GM21423 (cell line): ENCODE measurements around the gene TNFAIP8.

Source experiments
- ATAC-seq: cut with Tn5 transposase; IDR thresholded peaks from one replicate; pipeline ENCODE4 v1.9.1; 2021; ENCODE audit warnings: mild to moderate bottlenecking, moderate library complexity; ENCODE audit not compliant: unreplicated experiment

The TNFAIP8 gene

DNA sequence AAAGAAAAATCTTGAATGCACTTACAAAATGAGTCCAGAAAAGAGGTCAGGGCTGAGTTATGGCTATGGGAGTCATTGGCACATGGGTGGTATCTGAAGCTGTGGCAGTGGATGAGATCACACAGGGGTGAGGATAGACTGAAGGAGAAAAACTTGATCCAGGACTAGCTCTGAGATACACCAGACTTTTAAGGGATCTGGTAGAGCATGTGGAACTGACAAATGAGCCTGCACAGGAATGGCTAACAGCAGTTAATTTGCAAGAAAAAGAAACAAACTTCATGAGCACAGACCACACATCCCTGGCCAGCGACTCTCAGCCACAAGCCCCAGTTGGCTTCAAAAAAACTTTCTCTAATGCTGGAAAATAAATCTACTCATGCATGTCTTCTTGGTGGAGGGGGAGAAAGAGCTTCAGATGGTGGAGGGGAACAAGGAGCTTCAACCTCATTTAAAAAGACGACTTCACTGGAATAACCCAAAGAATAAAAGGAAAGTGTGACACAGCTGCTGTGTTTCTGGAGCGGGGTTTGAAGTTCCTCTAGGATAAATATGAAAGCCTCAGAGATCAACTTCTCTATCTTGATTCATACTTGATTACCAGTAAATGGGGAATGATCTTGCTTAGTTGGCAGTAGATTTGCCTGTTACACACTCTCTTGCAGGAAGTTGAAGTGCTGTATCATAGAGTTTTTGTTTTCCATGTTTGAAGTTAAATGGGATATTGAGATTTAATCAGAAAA lies 33.6 kb downstream of the TNFAIP8 start:
- ATAC-seq: peak; percentile 42

DNA sequence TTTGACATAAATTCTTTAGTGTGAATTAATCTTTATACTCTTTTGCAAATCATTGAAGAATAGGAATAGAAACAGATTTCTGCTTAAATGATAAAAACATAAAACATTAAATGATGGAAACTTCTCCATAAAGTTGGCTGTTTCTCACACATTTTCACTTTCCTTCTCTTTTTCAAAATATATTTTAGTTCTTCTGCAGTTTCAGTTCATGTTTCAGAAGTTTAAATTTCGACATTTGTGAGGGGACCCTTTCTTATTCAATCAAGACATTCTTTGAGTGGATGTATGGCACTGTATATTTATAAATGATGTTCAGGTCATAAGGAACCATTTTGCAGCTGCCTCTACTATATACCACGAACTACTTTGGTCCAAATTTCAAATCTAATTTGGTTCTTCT lies 34.6 kb downstream of the TNFAIP8 start:
- ATAC-seq: no peak

DNA sequence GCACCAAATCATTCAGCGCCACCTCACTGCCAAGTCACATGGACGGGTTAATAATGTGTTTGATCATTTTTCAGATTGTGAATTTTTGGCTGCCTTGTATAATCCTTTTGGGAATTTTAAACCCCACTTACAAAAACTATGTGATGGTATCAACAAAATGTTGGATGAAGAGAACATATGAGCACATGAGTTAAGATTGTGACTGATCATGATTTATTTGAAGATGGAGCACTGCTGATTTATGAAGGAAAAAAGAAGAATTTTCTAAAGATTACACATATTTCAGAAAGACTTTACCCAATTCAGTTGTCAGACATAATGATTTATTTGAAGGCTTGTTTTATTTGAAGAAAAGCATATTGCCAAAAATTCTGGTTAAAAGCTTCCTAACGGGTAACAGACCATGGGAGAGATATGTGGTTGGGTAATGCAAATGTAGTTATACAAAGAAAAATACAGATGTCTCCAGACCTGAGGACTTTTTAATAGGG lies 37.4 kb downstream of the TNFAIP8 start:
- ATAC-seq: no peak

DNA sequence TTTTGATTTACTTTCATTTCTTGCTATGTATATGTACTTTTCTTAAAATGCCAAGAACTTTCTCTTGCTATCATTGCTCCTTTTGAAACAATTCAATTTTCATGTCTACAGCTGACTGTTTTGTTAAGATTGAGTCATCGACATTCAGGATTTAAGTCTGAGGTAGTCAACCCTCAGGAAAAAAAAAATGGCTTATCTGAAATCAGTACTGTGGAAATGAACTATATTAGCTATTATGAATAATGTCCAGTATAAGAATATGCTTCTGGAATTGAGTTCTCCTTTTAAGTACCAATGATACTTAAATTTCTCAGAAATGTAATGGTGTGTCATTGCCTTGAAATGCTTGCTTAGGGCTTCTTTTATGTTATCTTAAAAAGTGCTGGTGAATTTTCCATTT lies 37.9 kb downstream of the TNFAIP8 start:
- ATAC-seq: no peak

DNA sequence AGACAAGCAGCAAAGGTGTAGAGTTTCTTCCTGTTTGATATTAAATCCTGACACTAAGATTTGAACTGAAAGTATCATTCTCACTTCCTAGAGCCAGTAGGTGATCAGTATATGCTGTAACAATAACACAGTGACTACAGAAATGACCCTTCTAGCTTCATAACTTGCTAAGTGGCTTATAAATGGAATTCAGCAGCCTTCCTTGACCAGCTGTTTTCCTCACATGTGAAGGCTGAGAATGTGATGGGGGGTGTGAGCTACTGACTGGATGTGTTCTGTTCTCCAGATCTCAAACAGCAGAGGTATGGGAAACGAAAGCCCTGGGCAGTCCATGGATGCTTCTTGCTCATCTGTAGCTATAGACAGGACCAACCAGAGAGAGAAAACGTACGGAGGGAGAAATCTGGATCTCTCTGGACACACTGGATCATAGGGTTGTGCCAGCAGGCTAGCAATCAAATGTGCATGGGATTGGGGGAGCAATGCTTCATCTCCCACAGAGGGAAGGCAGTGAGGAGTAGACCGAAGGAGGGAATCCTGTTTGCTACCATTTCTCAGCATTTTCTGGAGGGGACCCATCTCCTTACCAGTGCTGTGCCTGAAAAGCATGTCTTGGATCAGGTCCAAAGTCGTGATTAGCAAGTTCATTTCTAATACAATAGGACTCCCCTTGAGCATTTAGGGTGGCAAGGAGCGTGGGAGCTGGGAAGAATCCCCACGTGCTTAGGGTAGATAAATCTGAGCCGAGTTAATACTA lies 39.4 kb downstream of the TNFAIP8 start:
- peak; percentile 55 for ATAC-seq

DNA sequence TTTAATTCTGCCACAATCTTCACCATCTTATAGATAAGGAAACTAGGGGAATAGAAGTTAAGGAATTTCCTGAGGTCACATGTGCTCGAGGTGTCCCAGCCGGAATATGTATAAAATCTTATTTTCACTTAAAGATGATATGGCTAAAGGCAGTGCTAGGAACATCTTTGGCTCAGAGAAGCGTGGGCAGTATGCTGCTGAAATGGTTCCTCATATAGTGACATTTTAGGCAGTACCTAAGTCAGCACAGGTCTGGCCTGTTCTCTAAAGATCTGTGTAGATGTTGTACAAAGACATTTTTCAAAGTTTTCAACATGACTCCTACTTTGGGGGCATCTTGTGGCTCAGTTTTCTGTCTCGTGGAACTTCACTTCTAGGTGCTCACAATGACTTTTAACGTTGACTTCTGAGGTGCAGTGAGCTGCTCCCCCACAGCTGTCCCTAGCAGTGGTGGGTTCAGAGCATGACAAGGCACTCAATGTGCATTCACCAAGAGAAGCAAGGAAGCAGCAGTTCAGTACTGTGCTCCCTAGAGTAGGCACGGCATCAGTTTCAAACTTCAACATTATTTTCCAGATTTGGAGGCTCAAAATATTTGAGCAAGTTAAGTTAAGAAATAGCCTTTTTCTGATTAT lies 40.3 kb downstream of the TNFAIP8 start:
- ATAC-seq: no peak

DNA sequence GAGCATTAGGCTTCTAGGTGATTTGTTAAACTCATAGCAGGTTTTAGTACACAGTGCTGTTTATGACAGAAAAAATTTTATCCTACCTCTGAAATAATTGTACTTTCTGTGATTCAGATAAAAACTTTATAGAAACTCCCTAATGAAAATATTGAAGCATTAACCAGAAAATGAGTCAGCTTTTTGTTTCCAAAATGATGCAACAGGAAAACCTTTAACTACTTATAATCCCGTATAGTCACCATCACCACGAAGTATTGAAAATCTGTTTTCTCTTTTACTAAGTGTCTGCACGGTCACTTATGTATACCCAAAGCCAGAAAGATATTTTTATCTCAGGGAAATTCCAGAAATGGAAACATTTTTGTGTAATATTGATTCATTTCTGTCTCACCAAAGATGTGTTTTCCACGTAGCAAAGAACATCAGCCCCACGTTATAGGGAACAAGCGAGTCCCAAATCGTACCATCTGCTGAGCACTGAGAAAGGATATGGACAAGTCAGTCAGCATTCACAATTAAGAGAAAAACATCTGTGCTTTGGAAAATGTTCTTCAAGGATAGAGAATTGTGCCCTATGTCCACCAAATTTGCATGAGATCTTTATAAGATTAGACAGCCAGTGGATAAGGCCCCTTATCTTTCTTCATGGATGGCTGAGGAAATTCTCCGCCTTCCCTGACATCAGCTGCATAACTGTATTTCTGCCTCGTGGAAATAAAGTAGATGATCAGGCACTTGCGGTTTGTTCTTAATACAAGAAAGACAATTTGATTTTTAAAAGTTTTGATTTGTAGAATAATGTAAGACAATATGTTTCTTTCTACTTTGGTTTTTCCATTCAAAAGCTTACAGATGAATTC lies 41.9 kb downstream of the TNFAIP8 start:
- ATAC-seq: peak; percentile 48

DNA sequence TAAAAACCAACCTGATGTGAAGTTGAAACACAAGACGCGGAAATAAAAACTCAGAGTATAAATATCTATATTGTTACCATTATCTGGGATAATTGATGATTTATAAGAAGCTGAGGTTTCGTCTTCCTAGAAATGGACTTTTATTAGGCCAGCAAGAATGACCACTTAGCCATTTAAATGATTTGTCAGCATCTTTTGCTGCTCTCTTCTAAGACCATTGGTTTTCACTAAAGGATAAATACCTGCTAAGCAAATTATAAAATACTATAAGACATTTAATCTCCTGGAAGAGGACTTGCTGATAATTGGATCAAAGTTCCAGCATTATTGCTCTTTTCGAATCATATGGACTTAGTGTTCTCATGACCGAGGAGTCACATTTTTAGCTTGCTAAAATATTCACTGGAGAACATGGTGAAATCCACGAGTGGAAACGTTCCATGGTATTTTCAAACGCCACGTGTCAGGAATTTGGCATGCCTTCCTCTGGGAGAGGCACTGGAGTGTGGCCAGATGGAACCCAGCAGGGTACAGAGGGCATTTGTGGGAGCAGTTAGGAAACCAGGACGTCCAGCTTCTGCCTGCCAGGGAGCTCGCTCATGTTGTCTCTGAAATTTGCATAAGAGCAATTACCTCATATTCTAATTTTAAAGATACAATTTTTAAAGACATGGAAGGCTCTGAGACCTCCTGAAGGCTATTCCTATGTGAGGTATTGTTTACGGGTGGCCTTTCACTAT lies 43.1 kb downstream of the TNFAIP8 start:
- no peak for ATAC-seq

DNA sequence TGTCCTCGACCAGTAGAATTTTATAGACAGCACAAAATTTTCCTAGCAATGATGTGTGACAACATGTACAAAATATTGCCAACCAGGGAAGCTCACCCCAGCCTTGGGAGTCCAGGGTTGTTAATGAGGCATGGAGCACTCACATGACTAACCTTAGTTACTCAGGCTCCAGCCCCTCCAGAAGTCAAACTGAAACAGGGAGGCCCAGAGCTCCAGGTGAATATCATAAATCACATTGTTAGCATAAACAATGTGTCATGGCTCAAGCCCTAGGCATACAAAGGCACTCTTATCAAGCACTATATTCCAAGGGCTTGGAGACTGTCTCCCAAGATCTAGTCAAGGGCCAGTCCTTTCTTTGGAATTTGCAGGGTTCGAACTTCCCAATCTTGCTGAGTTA lies 44.4 kb downstream of the TNFAIP8 start:
- ATAC-seq: no peak

DNA sequence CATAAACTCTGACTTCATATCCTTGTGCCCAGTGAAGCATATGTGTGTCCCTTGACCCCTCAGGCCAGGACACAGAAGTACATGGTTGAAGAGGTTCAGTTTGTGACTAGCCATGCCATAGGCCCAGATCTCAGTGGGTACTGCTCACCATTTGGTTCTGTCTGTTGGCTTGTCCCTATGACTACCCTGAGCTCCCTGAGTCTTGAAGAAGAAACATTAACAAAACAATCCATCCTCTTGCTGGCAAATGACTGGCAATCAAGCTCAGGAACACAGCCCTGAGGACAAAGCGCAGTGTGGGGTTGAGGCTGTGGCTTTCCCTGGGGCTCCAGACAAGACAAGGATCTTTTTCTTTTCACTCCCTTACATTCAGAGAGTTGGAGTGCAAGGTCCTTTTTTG lies 46.3 kb downstream of the TNFAIP8 start:
- ATAC-seq: no peak

DNA sequence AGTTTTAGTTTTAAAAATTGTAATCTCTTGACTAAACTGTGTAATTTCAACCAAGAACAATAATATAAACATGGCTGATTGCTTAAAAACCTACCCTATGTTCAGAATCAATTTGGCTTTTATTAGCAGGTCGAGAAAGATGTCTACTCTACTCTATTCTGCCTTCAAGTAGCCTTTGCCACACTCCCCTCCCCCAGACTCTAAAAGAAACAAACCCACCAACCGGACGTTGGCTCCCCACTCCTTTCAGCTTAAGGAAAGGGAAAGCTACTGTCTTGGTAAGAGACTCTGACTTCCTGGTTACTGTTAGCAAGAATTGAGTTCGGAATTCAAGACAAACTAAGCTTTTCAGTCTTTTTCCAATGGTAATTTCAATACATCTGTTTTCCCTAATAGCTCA lies 46.7 kb downstream of the TNFAIP8 start:
- ATAC-seq: no peak

DNA sequence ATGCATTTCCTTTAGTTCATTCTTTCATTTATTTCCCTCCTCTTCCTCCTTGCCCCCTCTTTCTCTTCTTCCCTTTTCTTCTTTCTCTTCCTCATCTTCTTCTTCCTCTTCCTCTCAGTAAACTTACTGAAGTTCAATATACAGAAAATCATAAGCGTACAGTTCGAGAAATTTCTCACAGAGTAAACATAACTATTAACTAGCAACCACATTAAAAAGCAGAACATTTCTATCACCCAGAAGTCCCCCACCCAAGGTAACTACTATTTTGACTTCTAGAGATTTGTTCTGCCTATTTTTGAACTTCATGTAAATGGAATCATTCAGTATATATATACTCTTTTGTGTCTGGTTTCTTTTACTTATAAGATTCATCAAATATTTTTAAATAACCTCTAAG lies 48.2 kb downstream of the TNFAIP8 start:
- no peak for ATAC-seq

DNA sequence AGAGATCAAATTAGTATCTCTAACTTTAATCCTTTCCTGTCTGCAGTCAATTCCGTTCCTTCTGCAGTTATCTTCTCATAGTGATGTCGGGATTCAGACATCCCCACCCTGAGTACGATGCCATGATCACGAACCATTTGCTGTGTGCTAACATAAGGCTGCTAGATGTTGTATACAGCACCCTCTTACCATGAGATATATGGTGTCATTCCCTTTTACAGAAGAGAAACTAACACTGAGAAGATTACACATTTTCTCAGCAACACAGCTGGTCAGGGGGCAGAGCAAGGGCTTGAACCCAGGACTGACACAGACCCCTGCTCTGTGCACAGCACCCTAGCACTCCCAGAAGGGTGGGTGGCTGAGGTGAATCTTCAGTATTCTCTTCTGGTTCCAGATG lies 49.6 kb downstream of the TNFAIP8 start:
- no peak for ATAC-seq

DNA sequence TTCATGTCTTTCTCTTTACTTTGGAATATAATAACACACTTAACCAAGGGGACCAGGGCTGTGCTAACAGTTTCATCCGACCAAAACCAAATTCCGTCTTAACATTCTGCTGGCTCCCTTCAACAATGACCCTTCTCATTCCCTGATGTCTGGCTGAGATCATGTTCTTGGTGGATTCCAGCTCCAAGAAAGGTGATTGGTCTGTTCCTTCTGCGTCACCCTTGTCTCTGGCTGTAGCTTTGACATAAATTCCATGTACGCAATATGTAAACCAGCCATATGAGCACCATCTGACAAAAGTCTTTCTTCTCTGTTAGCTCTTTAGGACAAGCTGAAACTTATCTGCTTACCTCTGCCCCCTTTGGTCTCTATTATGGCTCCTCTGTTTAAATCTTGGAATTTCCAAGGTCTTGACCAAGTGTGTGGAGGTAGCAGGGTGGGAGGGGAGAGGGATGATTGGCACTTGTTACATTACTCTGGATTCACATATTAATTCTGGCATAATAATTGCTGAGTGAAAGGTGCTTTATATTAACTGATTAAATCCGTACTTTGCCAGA lies 50.8 kb downstream of the TNFAIP8 start:
- no peak for ATAC-seq

DNA sequence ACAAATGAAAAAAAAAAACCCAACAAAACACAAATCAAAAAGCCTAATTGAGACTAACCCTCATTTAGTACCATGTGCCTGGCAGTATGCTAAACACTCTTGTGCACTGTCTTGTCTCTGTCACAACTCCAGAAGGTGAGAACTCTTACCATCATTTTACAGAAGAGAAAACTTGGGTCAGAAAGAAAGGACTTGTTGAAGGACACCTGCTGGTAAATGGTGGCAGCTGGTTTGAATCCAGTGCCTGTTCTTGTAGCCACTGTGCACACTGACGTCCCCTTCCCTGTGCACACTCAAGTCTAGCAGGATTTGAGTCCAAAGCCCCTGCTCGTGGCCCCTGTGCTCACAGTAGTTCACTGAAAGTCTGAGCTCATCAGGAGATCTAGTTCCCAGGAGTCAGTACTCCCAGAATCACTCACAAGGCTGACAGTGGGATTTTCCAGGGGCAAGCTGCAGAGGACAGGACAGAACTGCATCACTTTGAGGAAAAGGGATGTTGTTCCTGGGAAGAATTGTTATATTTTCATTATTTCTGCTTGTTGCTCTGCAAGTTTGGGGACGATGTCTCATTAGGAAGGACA lies 53.5 kb downstream of the TNFAIP8 start:
- ATAC-seq: peak; percentile 21

DNA sequence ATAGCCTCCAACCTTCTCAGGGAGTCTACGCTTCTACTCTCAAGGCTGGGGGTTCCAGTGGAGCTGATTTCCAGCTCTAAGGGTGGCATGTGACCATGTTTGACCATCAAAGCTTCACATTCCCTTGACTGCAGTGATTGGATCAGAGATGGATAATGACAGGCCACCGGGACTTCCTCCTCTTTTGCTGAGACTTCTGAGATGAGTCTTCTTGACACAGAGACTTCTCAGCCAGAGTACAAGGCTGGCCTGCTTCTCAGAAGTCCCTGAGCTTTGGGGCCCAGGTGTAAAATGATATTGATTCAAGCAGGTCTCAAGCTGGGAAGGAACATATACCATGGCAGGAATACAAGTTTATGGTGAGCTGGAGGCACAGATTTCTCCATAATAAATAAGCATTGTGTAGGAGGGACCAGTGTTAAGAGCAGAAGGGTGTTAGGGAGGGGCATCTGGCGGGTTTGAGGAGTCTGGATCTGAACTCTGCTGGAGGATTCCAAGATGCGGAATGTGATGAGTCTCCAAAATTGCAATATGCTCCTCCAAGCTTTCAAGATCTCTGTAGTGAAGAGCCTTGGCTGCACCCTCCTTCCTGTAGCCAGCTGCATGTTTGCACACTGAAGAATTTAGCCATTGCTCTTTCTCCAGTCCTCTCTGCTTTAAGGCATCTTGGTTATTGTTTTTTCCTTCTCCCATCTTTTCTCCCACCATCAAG lies 54.8 kb downstream of the TNFAIP8 start:
- no peak for ATAC-seq

DNA sequence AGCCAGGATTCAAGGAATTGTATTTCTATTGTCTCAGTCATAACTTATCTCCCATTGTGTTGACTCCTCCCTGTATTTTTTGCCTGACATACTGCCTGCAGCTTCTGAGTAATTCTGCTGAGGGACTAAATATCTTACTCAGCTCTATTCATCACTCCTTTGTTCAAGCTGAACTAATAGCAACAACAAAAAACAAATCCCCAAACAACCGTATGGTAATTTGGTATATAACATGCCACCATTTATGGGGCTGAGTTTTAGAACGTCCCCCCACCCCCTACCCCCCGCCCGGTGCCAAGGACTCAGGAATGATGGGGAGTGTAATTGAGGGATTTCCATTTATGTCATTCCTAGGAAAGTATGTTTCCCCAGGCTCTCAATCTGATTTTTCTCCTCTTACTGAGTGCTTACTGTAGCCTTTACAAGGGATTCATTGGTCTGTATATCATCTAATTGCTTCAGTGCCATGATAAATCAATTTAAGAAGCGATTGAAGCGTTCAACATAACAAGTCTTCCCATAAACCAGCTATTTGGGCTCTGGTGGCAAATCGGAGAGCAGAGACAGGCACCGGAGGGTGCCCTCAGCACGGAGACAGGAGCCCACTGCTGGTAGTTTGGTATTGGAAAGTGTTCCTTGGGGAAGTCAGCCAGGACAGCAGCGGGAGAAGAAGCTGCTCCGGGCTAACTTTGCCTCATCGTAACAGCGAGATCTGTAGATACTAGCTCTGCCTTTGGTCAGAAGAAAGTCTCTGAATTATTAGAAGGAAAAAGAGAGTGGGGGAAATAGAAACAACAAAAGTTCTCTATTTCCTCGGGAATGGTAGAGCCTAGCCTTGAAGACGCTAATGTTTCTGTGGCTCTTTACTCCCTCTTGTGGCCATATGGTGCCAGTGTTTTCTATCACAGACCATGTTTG lies 55.8 kb downstream of the TNFAIP8 start:
- peak; percentile 64 for ATAC-seq
